Hepatocyte (in vitro differentiated cells): Measurements from ENCODE around the gene CXCR4. TPM values are rescaled to one million over a fixed set of nuclear protein-coding genes. Genes with fewer than 3 reads are reported as not detected.

Experiments
- DNase-seq: peaks from one replicate; pipeline ENCODE4 v3.0.0-alpha.2; 2016; ENCODE audit warnings: low spot score
- H2AFZ ChIP-seq: fragments of 200-600 bp; sonication (generic); 2 replicates; pipeline ENCODE4 v1.6.0; 2016; ENCODE audit warnings: antibody characterized with exemption, mild to moderate bottlenecking
- H3K27ac ChIP-seq: fragments of 200-600 bp; sonication (generic); 2 replicates; pipeline ENCODE4 v1.5.1; 2016; ENCODE audit warnings: mild to moderate bottlenecking
- H3K27me3 ChIP-seq: fragments of 200-600 bp; sonication (generic); 2 replicates; pipeline ENCODE4 v1.6.1; 2016
- H3K36me3 ChIP-seq: fragments of 200-600 bp; sonication (generic); replicated peaks from 2 replicates; pipeline ENCODE4 v1.5.1; 2016; ENCODE audit warnings: low read depth; ENCODE audit not compliant: insufficient read depth
- H3K4me1 ChIP-seq: fragments of 200-600 bp; sonication (generic); 2 replicates; pipeline ENCODE4 v1.5.1; 2016; ENCODE audit warnings: mild to moderate bottlenecking, moderate library complexity; ENCODE audit not compliant: insufficient read depth
- H3K4me2 ChIP-seq: fragments of 200-600 bp; sonication (generic); 2 replicates; pipeline ENCODE4 v1.6.0; 2016
- H3K4me3 ChIP-seq: fragments of 200-600 bp; sonication (generic); 2 replicates; pipeline ENCODE4 v1.5.1; 2016; ENCODE audit warnings: mild to moderate bottlenecking
- H3K79me2 ChIP-seq: fragments of 200-600 bp; sonication (generic); 2 replicates; pipeline ENCODE4 v1.6.0; 2017; ENCODE audit warnings: mild to moderate bottlenecking
- H3K9me2 ChIP-seq: fragments of 200-600 bp; sonication (generic); replicated peaks from 2 replicates; pipeline ENCODE4 v1.6.0; 2017; ENCODE audit warnings: mild to moderate bottlenecking; ENCODE audit not compliant: insufficient read depth
- H3K9me3 ChIP-seq: fragments of 200-600 bp; sonication (generic); 2 replicates; pipeline ENCODE4 v1.5.1; 2016; ENCODE audit warnings: low read depth, mild to moderate bottlenecking
- H4K20me1 ChIP-seq: fragments of 200-600 bp; sonication (generic); 2 replicates; pipeline ENCODE4 v1.6.0; 2016; ENCODE audit warnings: mild to moderate bottlenecking; ENCODE audit not compliant: insufficient read depth, poor library complexity, severe bottlenecking
- EZH2 ChIP-seq: fragments of 200-600 bp; sonication (generic); IDR thresholded peaks from 2 replicates; pipeline ENCODE4 v1.6.1; 2016; ENCODE audit warnings: antibody characterized with exemption, mild to moderate bottlenecking, borderline replicate concordance
- EZH2phosphoT487 ChIP-seq: fragments of 200-600 bp; sonication (generic); IDR thresholded peaks from one replicate; pipeline ENCODE4 v1.6.1; 2018; ENCODE audit warnings: antibody characterized with exemption, mild to moderate bottlenecking, low read depth, moderate library complexity; ENCODE audit not compliant: unreplicated experiment, severe bottlenecking
- WGBS: methylation state at CpG from one replicate; pipeline ENCODE4 v1.1.6; 2016; ENCODE audit warnings: low lambda C conversion rate; ENCODE audit errors: missing lambda C conversion rate; 5-methylcytosine and 5-hydroxymethylcytosine counted together
- polyA plus RNA-seq: library from polyadenylated mRNA; unstranded; fragments of >200 nt; fragmentation: Nextera tagmentation; extraction: Ambion mirVana; gene quantifications from 2 replicates; pipeline ENCODE4 v1.2.1, GENCODE V29; 2016
- total RNA-seq: library from RNA; depleted of rRNA; stranded (reverse); fragments of >200 nt; gene quantifications from 2 replicates; pipeline ENCODE4 v1.2.3, GENCODE V29; 2014
- TF ChIP-seq, protein P1 (sequence below): fragments of 200-600 bp; sonication (generic); IDR thresholded peaks from 2 replicates; pipeline ENCODE4 v1.5.1; 2016; ENCODE audit warnings: antibody characterized with exemption, mild to moderate bottlenecking; ENCODE audit not compliant: poor library complexity

CXCR4 gene
- total and polyA plus RNA-seq, 2 experiments from 2014 or later = 3.8 to 6.2 TPM

DNA sequence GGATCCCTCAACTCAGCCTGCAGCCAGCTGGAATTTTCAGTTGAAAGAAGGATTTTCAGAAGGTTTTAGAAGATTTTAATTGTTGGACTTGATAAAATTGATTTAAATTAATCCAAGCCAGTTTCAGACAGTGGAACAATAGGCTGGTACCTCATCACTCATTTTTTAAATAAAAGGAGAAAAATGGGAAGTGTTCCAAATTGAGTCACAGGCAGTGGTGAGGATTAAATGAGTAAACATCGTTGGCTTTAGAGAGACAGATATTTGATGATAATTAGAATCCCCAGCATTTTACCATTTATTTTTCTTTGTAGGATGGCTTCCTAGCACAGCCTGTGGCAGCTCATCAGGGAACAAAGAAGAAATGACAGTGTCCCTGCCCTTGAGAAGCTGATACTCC is 7.4 kb downstream of the CXCR4 start:
- 83% methylated on average over 1 of the region's 1 CpG for WGBS
- Histone ChIP-seq H3K4me3 (no peak overlapping the region), H3K9me3 (no peaks in the 10 kb centered on the region), H3K4me1 (no peaks in the 10 kb centered on the region), H3K79me2 (no peaks in the 10 kb centered on the region), H3K9me2 (no peaks in the 10 kb centered on the region), H3K27ac (no peak overlapping the region), H3K27me3 (peaks cover 23% of the 10 kb centered on the region), H3K36me3 (no peaks in the 10 kb centered on the region), H4K20me1 (no peaks in the 10 kb centered on the region), H3K4me2 (no peak overlapping the region), H2AFZ (no peak overlapping the region)
- no peak for TF ChIP-seq EZH2
- TF ChIP-seq, protein P1, sequence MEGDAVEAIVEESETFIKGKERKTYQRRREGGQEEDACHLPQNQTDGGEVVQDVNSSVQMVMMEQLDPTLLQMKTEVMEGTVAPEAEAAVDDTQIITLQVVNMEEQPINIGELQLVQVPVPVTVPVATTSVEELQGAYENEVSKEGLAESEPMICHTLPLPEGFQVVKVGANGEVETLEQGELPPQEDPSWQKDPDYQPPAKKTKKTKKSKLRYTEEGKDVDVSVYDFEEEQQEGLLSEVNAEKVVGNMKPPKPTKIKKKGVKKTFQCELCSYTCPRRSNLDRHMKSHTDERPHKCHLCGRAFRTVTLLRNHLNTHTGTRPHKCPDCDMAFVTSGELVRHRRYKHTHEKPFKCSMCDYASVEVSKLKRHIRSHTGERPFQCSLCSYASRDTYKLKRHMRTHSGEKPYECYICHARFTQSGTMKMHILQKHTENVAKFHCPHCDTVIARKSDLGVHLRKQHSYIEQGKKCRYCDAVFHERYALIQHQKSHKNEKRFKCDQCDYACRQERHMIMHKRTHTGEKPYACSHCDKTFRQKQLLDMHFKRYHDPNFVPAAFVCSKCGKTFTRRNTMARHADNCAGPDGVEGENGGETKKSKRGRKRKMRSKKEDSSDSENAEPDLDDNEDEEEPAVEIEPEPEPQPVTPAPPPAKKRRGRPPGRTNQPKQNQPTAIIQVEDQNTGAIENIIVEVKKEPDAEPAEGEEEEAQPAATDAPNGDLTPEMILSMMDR = no peak
- no peak for TF ChIP-seq EZH2phosphoT487
- no peak for DNase-seq

DNA sequence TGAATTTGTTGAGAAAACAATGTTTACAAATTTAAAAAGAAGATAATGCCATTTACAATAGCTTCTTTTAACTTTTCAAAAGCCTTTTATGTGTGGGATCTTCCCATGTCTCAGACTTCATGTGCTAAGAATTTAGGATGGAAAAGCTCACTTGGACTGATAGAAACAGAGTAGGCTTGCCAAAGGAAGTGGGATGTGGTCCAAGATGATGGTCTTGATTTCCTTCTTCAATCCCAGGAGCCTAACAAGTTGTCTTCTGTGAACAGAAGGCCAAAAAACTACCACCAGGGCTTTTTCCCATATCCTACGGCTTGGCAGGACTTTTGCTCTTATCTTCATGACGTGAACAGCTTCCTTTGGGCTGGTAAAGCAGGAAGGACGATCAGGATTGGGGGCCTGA is 9.5 kb downstream of the CXCR4 start:
- H3K36me3 ChIP-seq = no peaks in the 10 kb centered on the region
- no peaks in the 10 kb centered on the region for H3K9me3 ChIP-seq
- H3K4me3 ChIP-seq = no peak overlapping the region
- DNase-seq = no peak
- whole genome bisulfite sequencing = 80% methylated on average over 3 of the region's 3 CpGs
- TF ChIP-seq EZH2 (no peak), EZH2phosphoT487 (no peak)
- TF ChIP-seq, protein P1 = no peak
- H3K79me2 ChIP-seq = no peaks in the 10 kb centered on the region
- H3K27me3 ChIP-seq = peaks cover 7% of the 10 kb centered on the region
- no peak overlapping the region for H3K27ac ChIP-seq
- H4K20me1 ChIP-seq = no peaks in the 10 kb centered on the region
- H3K9me2 ChIP-seq = no peaks in the 10 kb centered on the region
- no peaks in the 10 kb centered on the region for H3K4me1 ChIP-seq
- no peak overlapping the region for H2AFZ ChIP-seq
- H3K4me2 ChIP-seq = no peak overlapping the region

DNA sequence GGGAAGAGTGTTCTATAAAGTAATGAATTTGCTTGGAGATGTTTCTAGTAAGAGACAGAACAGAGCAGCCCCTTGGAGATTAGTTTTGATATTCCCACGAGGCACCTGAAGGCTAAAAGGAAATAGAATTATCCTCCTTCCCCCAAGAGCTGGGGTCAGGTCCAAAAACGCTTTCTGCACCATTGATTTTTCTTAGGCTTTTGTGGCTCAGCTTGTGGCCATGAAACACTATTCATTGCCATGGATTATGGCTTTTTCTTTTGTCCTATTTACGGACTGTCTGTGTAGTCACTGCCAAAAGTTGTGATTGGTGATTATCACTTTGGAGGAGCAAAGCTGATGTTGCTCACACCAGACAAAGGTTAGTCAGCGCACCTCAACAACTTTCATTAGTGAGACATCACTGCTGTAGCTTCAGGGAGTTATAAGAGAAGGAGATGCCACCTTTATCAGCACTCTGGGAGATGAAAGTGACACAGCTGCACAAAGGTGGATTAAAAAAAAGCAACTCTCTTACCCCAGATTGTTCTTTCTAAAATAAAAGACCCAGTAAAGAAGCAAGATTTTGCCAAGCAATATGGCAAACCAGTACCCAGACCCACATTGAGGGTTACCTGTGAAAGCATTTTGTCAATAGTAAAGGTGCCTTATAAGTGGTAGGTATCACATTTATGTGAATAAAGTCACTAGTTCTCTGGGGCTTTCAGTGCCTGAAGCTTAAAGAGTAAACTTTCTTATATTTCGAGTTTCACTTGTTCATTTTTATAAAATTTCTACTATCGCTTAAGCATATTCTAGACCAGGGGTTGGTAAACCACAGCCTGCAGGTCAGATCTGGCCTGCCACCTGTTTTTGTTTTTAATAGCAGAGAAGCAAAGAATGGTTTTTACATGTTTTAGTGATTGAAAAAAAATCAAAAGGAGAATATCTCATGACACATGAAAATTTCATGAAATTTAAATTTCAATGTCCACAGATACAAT is 10.6 kb downstream of the CXCR4 start:
- H3K79me2 ChIP-seq = no peaks in the 10 kb centered on the region
- H3K9me2 ChIP-seq = no peaks in the 10 kb centered on the region
- DNase-seq = no peak
- peaks cover 5% of the 10 kb centered on the region for H3K27me3 ChIP-seq
- no peak overlapping the region for H2AFZ ChIP-seq
- no peak overlapping the region for H3K4me2 ChIP-seq
- no peaks in the 10 kb centered on the region for H3K9me3 ChIP-seq
- TF ChIP-seq EZH2 (no peak), EZH2phosphoT487 (no peak)
- TF ChIP-seq, protein P1 = no peak
- H3K27ac ChIP-seq = no peak overlapping the region
- WGBS = 85% methylated on average over 6 of the region's 6 CpGs
- H3K36me3 ChIP-seq = no peaks in the 10 kb centered on the region
- no peaks in the 10 kb centered on the region for H3K4me1 ChIP-seq
- no peak overlapping the region for H3K4me3 ChIP-seq
- H4K20me1 ChIP-seq = no peaks in the 10 kb centered on the region
